ENCODE results near the gene WDR27.
"Not testable (repeated sequence)": the region's sequence is repeated elsewhere in the genome, so short reads cannot be mapped to it uniquely, and the experiment has no call there.

Gene WDR27

GRCh38 chr6:169638388-169638787 is 63.4 kb downstream of the WDR27 start:
- no peak for FAIRE-seq

- FAIRE-seq = no peak
Observed at GRCh38 chr6:169635345-169635744, 66.5 kb downstream of the WDR27 start.

- FAIRE-seq = no peak
Observed at GRCh38 chr6:169632841-169633240, 69.0 kb downstream of the WDR27 start.

- no peak for FAIRE-seq
Observed at GRCh38 chr6:169629256-169629655, 72.6 kb downstream of the WDR27 start.

- no peak for FAIRE-seq
Observed at GRCh38 chr6:169627736-169628607, 73.9 kb downstream of the WDR27 start.

GRCh38 chr6:169626649-169627048 is 75.2 kb downstream of the WDR27 start:
- no peak for FAIRE-seq

- FAIRE-seq = no peak
Observed at GRCh38 chr6:169626169-169626568, 75.7 kb downstream of the WDR27 start.

GRCh38 chr6:169625376-169625775 is 76.5 kb downstream of the WDR27 start:
- FAIRE-seq = no peak

- no peak for FAIRE-seq
Observed at GRCh38 chr6:169624785-169625184, 77.0 kb downstream of the WDR27 start.

GRCh38 chr6:169623975-169624374 is 77.9 kb downstream of the WDR27 start:
- no peak for FAIRE-seq

- FAIRE-seq = no peak
Observed at GRCh38 chr6:169623343-169623742, 78.5 kb downstream of the WDR27 start.

- FAIRE-seq = no peak
Observed at GRCh38 chr6:169622618-169623017, 79.2 kb downstream of the WDR27 start.

- FAIRE-seq = no peak
Observed at GRCh38 chr6:169621311-169621710, 80.5 kb downstream of the WDR27 start.

GRCh38 chr6:169620171-169621130 is 81.4 kb downstream of the WDR27 start:
- no peak for FAIRE-seq

- FAIRE-seq = no peak
Observed at GRCh38 chr6:169619650-169620049, 82.2 kb downstream of the WDR27 start.

- no peak for FAIRE-seq
Observed at GRCh38 chr6:169618526-169619490, 83.0 kb downstream of the WDR27 start.

GRCh38 chr6:169617562-169617961 is 84.3 kb downstream of the WDR27 start:
- no peak for FAIRE-seq

- not testable (repeated sequence) for FAIRE-seq
Observed at GRCh38 chr6:169608609-169609008, 93.2 kb downstream of the WDR27 start.

GRCh38 chr6:169604076-169604475 is 97.8 kb downstream of the WDR27 start:
- FAIRE-seq = no peak

GRCh38 chr6:169601129-169601528 is 100.7 kb downstream of the WDR27 start:
- FAIRE-seq = not testable (repeated sequence)

- no peak for FAIRE-seq
Observed at GRCh38 chr6:169592558-169592957, 109.3 kb downstream of the WDR27 start.

- no peak for FAIRE-seq
Observed at GRCh38 chr6:169591616-169592015, 110.2 kb downstream of the WDR27 start.

Data from colon (tissue), 2 donors.